Measurements from ENCODE around the gene TNFRSF6B.
A peak's percentile ranks its signal among the peaks of the same experiment; 100 is the strongest.
"Not testable (repeated sequence)": the region's sequence is repeated elsewhere in the genome, so short reads cannot be mapped to it uniquely, and the experiment has no call there.

TNFRSF6B gene

GRCh38 chr20:63663332-63664066 is 33.0 kb upstream of the TNFRSF6B start:
- DNase-seq = no peak

DNA sequence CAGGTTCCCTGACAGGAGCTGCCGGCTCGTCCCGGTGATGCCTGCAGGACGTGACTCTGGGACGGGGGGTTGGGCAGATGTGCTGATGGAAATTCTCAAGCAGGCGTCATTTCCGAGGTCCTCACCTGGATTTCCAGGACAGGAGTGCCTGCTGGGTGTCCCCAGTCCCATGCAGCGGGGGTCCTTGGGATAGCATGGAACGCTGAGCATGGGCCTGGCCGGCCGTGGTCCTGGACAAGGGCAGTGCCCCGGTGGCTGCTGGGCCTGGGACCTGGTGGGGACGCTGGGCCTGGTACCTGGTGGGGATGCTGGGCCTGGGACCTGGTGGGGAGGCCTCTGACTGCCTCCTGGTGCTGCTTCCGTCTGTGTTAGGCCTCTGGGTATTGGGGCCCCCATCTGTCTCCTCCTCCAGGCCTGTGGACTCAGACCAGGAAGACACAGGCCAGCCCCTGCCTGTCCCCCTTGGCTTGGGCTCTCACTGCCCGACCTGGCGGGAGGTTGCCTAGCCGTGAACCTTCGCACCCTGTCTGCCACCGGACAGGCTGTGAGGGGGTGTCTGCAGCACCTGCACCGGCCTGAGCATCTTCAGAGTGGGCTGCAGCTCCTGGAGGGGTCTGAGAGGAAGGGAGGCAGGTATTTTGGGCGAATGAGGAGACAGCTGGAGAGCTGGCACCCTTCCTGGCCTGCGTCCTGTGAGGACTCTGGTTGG is 32.2 kb upstream of the TNFRSF6B start:
- no peak for DNase-seq

GRCh38 chr20:63664861-63665594 is 31.4 kb upstream of the TNFRSF6B start:
- no peak for DNase-seq

GRCh38 chr20:63665708-63666107 is 30.7 kb upstream of the TNFRSF6B start:
- no peak for DNase-seq

- no peak for DNase-seq
Observed at GRCh38 chr20:63667858-63668257, 28.6 kb upstream of the TNFRSF6B start.

GRCh38 chr20:63668351-63668750 is 28.1 kb upstream of the TNFRSF6B start:
- DNase-seq = no peak

DNA sequence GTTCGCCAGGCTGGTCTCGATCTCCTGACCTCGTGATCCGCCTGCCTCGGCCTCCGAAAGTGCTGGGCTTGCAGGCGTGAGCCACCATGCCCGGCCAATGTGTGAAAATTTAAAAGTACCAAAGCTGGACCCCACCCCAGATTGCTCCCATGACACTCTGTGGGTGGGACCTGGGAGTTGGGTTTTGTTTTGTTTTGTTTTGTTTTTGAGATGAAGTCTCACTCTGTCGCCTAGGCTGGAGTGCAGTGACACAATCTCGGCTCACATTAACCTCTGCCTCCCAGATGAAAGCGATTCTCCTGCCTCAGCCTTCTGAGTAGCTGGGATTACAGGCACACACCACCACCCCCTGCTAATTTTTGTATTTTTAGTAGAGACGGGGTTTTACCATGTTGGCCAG is 24.8 kb upstream of the TNFRSF6B start:
- DNase-seq = not testable (repeated sequence)

DNA sequence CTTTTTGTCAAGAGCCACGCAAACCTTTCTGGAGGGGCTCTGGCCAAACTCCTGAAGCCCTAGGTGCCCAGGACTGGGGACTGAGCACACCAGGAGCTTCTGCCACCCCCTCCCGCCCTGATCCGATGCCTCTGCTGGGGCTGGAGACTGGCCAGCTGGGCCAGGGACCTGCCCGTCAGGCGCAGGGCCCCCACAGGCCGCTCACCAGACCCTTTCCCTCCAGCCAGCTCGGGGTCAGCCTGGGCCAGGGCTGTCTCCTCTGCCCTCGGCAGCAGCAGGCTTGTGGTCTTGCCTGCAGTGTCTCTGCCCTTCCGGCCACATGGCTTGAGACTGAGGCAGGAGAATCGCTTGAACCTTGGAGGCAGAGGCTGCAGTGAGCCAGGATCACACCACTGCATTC is 23.8 kb upstream of the TNFRSF6B start:
- no peak for DNase-seq

DNA sequence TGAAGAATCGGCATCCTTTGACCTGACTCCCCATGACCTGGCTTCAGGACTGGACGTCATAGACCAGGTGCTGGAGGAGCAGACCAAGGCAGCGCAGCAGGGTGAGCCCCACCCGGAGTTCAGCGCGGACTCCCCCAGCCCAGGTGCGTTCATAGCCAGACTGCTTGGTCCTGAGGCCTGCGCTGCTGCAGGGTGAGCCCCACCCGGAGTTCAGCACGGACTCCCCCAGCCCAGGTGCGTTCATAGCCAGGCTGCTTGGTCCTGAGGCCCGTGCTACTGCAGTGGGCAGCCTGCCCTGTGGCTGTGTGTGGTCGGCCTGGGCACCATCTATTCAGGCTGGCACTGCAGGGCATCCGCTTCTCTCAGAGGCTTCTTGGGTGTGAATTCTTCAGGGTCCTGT is 22.5 kb upstream of the TNFRSF6B start:
- no peak for DNase-seq

DNA sequence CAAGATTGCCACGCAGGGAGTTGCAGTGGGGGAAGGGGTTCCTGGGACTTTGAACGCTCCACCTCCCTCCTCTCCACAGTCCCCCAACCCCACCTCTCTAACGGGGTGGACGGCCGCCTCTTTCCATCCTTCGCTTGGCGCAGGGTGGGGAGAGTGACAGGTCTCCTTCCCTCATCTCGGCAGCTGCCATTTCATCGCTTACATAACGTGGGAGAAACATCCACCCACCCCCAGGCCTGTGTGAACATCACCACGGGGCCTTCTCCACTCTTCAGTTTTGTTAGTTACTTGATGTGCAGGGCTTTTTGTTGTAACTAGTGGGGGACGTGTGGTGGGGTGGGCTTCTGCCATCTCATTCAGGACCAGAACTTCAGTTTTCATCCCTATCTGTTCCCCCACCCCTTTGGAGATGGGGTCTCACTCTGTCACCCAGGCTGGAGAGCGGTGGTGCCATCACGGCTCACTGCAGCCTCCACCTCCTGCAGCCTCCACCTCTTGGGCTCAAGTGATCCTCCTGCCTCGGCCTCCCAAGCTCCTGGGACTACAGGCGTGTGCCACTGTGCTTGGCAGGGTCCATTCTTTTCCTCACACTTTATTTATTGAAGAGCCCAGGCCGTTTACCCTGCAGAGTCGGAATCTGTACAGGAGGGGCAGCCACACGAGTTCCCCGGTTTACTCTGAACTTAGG is 20.6 kb upstream of the TNFRSF6B start:
- no peak for DNase-seq

- no peak for DNase-seq
Observed at GRCh38 chr20:63678071-63678470, 18.4 kb upstream of the TNFRSF6B start.

GRCh38 chr20:63678667-63679465 is 17.6 kb upstream of the TNFRSF6B start:
- DNase-seq = no peak

DNA sequence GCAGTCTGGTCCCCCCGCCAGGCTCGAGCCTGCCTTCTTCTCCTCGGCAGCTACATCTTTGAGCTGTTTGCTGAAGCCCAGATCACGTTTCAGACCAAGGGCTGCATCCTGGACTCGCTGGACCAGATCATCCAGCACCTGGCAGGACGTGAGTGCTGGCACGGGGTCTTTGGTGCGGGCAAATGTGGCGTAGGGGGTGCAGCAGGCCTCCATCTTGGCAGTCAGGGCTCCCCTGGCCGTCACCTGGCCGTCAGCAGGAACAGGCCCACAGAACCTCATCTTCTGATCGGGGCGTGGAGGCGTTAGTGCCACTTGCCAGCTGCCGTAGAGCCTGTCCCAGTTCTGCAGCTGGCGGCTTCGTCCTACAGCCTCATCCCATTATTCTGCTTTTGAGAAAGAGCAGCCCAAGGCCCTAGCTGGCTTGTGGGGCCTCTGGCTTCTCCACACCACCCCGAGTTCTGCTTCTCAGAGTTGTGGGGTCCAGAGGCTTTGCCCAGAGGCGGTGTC is 16.6 kb upstream of the TNFRSF6B start:
- DNase-seq = no peak

DNA sequence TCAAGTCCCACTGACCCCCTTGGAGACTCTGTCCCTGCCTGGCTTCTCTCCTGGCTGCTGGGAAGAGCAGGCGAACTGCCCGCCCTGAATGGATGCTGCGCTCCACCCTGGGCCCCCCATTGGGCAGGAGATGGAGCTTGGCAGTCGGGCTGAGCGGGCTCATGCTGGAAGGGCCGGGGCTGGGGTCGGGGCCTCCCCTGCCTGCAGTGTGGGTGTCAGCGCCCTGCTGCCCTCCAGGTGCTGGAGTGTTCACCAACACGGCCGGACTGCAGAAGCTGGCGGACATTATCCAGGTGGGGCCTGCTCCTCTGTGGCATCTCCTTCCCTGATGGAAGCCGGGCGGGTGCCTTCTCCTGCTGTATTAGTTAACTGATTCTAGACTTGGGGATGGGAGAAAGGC is 16.0 kb upstream of the TNFRSF6B start:
- no peak for DNase-seq

DNA sequence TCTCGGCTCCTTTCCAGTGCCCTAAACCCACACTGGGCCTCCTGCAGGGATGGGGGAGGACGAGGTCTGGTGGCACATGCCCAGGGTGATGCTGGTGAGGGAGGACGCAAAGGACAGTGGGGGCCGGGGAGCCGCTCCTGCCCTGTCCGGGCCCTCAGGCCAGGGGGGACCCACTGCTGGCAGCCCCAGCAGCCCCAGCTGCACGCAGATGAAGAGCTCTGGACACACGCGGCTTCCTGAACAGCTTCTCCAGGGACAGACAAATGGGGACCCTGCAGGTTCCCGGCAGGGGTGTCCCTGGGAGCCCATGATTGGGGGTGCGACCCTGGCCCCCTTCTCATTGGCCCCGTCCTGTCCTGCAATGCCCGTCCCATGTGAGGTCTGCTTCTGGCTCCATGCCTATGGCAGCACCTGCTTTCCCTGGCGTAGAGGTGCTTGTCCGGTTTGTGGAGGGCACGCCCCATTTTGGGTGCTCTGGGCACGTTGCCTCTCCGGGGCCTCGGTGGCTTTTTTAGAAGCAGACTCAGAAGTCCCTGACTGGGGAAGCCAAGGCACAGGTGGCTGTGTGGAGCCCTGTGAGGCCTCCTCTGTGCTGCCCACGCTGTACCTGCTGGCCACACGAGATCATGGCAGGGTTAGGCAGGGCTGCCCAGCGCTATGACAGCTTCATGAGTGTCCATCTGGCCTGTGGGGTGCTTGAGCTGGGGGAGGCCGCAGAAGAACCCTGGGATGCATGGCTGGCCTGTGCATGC is 15.4 kb upstream of the TNFRSF6B start:
- no peak for DNase-seq

DNA sequence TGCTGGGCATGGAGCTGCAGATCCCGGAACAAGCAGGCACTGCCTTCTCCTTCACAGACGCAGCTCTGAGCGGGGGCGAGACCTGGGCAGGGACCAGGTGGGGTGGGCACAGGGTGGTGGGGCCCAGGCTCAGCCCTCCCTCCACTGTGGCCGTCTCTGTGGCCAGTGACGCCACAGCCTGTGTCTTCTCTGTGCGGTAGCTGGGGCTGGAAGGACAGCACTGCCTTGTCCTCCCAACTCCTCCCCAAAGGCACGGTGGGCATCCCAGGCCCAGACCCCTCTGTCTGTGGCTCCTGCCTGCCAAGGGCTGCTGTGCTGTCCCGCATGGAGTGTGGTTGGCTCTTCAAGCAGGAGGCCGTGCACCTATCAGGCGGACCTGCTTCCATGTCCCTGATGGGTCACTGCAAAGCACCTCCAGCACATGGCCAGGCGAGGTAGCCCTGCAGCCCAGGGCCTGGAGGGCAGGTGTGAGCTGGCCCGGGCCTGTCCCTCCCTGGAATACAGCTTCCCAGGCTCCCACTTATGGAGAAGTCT is 14.8 kb upstream of the TNFRSF6B start:
- no peak for DNase-seq

DNA sequence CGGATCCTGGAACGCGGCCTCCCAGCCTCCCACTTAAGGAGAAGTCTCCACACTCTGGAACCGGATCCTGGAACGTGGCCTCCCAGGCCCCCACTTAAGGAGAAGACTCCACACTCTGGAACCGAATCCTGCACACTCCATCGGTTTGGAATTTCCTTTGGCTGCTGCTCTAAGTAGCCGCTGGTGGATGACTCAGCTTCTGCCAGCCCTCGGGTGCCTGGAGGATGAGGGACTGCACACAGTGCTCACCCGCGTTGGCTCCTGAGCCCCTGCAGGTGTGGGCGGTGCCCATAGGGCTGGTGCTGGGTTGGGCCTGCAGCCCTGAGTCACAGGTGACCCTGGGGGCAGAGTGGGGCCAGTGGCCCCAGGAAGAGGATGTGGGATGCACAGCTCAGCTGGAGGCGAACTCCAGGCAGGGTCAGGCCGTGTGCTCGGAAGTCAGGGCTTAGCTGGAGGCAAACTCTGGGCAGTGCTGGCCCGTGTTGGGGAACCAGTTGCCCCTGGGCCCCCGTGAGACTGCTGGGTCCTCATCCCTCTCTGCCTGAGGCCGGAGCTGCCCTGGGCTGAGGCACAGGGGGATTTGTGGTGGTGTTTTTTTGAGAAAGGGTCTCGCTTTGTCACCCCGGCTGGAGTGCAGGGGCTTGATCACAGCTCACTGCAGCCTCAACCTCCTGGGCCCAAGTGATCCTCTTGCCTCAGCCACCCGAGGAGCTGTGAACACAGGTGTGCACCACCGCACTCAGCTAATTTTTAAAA is 13.9 kb upstream of the TNFRSF6B start:
- peak in 1 of 2 experiments; percentile 65 for DNase-seq

DNA sequence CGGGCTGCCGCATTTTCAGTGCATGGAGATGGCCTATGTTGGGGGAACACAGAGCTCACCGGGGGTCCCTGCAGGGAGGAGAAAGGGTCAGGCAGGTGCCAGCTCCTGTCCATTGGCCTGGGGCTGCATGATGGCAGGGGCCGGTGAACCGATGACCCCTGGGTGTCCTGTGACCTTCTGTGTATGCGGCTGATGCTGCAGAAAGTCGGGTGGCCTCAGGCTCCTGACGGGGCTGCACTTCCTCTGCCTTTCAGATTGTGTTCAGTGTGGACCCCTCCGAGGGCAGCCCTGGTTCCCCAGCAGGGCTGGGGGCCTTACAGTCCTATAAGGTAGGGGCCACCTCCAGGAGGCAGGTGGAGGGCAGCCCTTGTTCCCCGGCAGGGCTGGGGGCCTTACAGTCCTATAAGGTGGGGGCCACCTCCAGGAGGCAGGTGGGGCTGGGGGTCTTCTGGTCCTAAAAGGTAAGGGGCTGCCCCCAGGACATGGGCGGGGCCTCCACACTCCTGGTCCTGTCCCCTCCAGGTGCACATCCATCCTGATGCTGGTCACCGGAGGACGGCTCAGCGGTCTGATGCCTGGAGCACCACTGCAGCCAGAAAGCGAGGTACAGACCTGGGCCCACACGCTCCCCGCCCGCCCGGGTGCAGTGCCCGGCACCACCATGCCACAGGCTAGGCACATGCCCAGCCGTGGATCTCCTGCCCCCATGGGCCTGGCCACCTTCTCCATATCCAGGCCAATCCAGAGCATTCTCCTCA is 11.0 kb upstream of the TNFRSF6B start:
- no peak for DNase-seq

GRCh38 chr20:63686094-63686491 is 10.4 kb upstream of the TNFRSF6B start:
- DNase-seq = no peak

Measured in NCI-H446 (cell line).